Activated CD8-positive, alpha-beta memory T cell treated with anti-CD3 and anti-CD28 coated beads, Interleukin-2, amount 50 U/mL, for 24 hours (primary cell): Measurements from ENCODE around the gene ANKS6.

Source experiments
- DNase-seq: peaks from one replicate; pipeline ENCODE4 v3.0.0-alpha.2; 2020; ENCODE audit errors: extremely low read depth

The ANKS6 gene

GRCh38 chr9:98791608-98792490, 4.5 kb downstream of the ANKS6 start:
- DNase-seq: no peak

DNA sequence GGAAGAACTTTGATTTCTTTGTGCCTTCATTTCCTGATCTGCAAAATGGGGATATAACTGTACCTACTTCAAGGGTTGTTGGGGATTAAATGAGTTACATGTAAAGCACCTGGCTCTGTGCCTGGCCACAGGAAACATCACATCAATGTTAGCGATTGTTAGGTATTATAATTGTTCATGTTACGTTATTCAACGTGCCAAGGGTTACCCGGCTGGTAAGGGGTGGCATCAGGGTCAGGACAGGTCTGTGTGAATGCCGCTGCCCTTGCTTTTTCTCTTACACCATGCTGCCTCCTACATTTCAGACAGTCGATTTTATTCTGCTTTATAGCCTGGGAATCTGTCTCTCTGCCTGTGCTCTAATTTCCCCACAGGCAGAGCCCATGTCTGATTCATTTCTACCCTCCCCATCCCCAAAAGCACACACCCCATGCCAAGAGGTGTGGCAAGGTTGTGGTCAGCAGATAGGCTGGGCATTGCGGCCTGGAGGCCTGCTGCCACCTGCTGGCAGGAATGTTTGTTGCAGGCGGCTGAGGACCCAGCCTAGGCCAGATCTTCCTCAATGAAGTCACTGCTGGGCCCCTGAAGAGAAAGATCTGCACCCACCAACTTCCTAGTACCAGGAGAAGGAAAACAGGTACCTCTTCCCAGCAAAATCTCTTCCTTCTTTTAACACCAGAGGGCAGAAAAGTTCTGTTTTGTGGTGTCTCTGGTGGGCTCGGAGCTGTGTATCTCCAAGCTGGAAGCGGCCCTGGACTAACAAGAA, 5.3 kb downstream of the ANKS6 start:
- DNase-seq: no peak

DNA sequence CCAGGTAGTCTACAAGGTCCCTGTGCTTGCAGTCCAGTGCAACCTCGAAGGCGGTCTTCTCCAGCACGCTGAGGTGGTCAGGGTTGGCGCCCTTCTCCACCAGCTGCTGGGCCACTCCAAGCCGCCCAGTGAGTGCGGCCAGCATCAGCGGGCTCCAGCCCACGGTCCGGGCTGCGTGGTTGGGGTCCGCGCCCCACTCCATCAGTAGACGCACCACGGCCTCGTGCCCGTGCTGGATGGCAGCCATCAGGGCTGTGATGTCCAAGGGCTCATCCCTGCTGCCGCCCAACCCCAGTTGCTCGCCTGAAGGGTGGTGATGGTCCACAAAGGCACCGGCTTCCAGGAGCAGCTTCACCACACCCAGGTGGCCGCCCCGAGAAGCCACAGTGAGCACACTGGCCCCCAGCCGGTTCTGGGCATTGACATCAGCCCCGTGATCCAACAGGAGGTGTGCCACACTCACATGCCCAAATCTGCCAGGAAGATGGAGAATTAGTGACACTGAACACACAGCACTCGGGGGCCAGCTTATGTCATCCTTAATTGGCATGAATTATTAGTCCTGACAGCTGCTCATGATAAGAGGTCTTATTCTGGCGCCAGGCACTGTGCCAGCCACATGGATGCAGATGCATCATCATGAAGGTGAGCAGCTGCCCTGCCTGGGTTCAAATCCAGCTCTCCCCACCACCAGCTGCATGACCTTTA, 6.1 kb downstream of the ANKS6 start:
- DNase-seq: no peak

- DNase-seq: no peak
These were observed 6.7 kb downstream of the ANKS6 start for GRCh38 chr9:98789483-98790133.

- DNase-seq: no peak
These were observed 8.5 kb downstream of the ANKS6 start for GRCh38 chr9:98787766-98788335.

DNA sequence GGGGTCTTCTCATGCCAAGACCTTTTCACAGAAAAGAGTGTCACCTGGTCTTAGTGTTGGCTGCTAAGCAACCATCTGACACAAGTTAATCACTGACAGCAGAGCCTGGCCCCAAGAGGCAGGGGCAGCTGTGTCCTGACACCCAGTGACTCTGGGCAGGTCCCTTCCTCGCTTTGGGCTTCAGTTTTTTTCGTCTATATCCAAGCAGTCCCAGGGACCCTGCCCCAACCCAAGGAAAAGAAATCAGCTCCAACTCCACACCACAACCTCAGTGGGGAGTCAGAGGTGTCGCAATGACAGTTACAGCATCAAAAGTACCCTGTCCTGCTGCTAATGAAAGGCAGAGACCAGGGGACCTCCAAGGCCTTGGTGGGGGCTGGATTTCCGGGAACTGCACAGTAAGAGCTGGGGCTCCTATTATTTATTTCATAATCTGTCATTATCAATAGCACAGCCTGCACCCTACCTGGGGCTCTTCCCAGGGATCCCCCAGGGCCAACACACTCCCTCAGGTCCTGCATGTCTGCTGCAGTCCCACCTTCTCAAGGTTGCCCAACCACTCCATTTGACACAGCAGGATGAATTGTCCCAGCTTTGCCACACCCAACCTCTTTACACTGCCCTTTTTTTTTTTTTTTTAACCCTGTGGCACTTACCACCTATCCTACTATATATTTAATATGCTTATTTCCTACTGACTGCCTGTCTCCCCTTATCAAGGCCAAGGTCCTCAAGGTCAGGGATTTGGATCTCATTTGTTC, 9.4 kb downstream of the ANKS6 start:
- DNase-seq: no peak

- DNase-seq: no peak
These were observed 11.2 kb downstream of the ANKS6 start for GRCh38 chr9:98784831-98785806.

DNA sequence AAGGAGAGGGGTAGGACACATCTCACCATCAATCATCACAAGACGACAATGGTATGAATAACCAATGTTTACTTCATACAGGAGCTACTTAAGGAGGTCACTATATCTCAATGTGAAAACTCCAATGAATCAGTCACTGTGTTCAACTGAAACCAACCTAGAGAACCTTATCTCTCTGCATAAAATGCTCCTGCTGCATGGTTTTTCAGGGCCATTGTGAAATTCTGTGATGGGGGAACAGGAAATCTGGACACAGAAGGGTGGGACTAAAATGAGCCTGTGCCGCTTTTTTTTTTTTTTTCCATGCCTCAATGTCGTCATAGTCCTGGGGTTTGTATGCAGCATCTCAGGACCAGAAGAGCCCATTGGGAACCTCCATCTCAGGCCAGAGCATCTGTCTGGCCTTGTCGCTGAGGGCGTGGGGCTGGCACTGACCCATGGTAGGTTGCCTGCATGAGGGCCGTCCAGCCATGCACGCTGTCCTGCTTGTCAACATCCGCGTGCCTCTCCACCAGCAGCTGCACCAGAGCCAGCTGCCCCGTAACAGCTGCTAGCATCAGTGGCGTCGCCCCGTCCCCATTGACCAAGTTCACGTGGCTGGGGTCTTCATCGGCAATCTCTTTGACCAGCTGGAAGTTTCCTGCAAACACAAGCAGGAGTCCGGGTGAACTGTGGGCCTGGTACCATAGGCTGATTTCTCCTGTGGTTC, 12.7 kb downstream of the ANKS6 start:
- no peak for DNase-seq

DNA sequence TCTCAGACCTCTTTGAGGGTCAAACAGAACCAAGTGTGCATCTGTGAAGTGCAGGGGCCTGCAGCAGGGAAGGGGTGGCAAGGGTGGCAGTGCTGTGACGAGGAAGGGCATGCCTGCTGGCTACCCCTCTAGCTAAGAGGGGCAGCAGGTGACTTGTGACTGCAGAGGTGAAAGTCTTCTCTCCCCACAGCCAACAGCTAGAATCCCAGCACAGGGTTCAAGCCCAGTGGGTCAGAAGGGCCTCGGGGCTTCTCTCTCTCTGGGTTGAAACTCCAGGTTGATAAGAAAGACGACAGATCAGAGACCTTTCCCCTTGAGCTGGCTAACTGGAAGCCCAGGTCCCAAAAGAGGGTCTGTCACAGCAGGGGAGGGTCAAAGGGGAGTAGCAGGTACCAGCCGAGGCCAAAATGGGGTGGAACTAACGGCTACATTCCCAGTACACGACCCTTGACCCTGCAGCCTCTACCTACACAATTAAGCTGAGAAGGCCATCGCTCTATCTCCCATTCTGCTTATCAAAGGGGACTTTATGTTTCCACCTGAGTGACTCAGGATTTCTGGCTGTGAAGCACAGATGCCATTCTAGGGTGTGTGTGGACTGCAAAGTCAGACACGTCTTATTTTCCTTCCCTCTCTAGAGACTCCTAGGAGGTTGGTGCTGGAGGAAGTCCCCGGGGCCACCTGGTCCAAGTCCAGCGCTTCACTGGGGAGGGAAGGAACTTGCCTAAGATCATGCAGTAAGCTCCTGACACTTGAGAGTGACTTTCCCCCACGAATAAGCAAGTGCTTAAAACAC, 14.6 kb downstream of the ANKS6 start:
- DNase-seq: no peak

- no peak for DNase-seq
These were observed 16.2 kb downstream of the ANKS6 start for GRCh38 chr9:98780059-98780749.

GRCh38 chr9:98778711-98779530, 17.4 kb downstream of the ANKS6 start:
- DNase-seq: no peak

DNA sequence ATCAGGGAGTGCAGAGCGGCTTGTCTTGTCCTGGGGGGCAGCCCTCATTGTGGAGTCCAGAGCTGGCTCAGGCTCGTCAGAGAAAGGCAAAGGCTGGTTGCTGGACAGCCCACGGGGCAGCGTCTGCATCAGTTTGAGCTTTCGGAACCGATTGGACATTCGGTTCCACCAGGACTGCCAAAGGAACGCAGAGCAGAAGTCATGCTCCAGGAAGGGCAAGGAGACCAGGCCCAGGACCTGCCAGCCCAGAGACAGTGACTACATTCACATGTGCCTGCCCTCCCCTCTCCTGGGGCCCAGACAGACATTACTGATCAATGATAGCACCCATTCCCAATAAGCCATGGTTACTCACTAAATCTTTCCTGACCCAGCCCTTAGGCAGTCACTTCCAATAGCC, 18.1 kb downstream of the ANKS6 start:
- DNase-seq: no peak

DNA sequence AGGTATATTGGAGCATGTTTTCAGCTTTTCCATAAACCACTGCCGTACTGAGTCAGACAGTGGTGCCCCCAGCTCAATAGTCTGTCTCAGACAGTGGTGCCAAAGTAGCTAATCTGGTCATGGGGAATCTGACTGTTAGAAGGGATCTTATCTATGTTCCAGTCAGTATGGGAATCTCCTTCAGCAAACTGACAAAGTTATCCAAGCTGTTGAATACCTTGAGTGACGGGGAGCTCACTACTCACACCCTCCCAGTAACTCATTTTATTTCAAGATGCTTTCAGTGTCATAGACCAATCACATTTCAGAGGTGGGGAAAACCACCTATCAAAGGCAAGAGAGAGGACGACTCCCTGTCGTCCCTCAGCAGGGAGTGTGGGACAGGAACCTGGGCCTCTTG, 18.7 kb downstream of the ANKS6 start:
- no peak for DNase-seq

- DNase-seq: no peak
These were observed 20.4 kb downstream of the ANKS6 start for GRCh38 chr9:98775831-98776441.

GRCh38 chr9:98774746-98775145, 21.6 kb downstream of the ANKS6 start:
- DNase-seq: no peak

DNA sequence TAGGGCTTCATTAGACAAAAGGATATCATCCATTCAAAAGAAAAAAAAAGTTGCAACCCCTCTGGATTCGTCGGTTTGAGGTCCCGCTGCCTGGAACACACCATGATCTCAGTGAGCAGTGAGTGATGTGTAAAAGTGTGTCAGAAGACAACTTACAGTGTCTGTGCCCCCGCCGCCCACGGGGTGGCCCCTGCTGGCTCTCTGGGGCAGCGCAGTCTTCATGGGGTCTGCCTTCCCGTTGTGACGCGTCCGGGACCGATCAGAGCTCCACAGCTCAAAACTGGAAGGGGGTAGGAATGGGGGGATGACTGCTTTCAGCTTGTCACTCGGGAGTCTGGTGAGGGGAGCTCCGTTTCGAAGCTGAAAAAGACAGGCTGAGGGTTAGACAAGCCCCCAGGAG, 22.6 kb downstream of the ANKS6 start:
- DNase-seq: no peak
